AG09309 (cell line): ENCODE data around the gene DRC1.
"Not testable (repeated sequence)": the region's sequence is repeated elsewhere in the genome, so short reads cannot be mapped to it uniquely, and the experiment has no call there.

ENCODE experiments used
- DNase-seq: peaks from one replicate; pipeline ENCODE4 v3.0.0-alpha.2; 2010; ENCODE audit warnings: low read depth
- H3K4me3 ChIP-seq: 2 replicates; pipeline ENCODE4 v1.5.1; 2011; ENCODE audit warnings: mild to moderate bottlenecking, low read depth, low read length, moderate library complexity; ENCODE audit not compliant: control insufficient read depth
- CTCF ChIP-seq: IDR thresholded peaks from 2 replicates; pipeline ENCODE4 v1.5.1; 2011; ENCODE audit warnings: mild to moderate bottlenecking, low read depth, low read length, inconsistent platforms; ENCODE audit not compliant: insufficient read depth, control insufficient read depth; ENCODE audit errors: missing control alignments

DRC1 gene

DNA sequence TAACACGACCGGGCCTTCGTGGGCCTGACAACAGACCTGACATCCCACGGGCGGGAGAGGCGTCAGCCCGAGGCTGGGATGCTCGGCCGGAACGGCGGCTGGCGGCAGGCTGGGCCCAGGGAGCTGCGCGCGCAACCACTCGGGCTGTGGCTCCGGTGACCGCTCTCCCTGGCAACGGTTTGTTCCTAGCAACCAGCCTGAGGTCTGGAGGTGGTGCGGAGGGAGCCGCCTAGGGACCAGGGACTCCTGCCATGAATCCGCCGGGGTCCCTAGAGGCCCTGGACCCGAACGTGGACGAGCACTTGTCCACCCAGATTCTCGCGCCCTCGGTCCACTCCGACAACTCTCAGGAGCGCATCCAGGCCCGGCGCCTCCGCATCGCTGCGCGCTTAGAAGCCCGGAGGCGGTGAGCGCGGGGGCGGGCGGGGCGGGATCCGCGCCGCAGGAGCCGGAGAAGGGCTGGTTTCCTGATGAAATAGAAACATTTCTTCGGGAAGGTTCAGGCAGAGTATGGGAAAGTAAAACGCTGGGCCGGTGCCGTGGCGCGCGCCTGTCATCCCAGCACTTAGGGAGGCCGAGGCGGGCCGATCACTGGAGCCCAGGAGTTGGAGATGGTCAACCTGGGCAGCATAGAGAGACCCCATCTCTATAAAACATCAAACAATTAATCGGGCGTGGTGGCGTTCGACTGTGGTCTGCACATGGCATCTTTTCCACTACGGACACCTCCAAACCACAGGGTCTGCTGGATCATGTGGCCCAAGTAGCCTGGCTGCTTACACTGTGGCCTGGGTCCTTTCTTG, at the start of gene DRC1:
Gene DRC1 (plus strand): TSS at position 182 of the 803 bp plus-strand sequence. CDS start 70 bp downstream, at position 252.
- H3K4me3 ChIP-seq: peak within 1 kb of the TSS; percentile 57
- TF ChIP-seq CTCF: peak; percentile 5
- peak; percentile 13 for DNase-seq

DNA sequence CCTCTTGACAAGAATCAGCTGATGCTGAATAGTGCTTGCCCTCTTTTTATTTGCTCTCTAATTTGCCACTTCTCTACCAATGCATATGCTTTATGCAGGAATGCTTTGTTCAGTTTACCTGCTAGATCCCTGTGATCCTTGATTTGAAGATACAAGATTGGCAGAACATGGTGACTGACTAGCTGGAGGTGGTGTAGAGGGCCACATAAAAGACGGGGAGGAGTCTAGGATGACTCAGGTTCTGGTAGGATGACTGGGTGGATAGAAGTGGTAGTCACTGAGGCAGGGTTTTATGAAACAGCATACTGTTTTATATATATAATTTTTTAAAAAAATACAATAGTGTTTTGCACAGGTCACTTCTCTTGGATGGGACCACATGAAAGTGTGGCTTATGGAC, 48.8 kb upstream of the DRC1 start:
- no peak for TF ChIP-seq CTCF
- no peak for DNase-seq
- H3K4me3 ChIP-seq: no peak overlapping the region

- DNase-seq, H3K4me3 ChIP-seq: not testable (repeated sequence)
These were observed 47.3 kb upstream of the DRC1 start for GRCh38 chr2:26354469-26354868.

DNA sequence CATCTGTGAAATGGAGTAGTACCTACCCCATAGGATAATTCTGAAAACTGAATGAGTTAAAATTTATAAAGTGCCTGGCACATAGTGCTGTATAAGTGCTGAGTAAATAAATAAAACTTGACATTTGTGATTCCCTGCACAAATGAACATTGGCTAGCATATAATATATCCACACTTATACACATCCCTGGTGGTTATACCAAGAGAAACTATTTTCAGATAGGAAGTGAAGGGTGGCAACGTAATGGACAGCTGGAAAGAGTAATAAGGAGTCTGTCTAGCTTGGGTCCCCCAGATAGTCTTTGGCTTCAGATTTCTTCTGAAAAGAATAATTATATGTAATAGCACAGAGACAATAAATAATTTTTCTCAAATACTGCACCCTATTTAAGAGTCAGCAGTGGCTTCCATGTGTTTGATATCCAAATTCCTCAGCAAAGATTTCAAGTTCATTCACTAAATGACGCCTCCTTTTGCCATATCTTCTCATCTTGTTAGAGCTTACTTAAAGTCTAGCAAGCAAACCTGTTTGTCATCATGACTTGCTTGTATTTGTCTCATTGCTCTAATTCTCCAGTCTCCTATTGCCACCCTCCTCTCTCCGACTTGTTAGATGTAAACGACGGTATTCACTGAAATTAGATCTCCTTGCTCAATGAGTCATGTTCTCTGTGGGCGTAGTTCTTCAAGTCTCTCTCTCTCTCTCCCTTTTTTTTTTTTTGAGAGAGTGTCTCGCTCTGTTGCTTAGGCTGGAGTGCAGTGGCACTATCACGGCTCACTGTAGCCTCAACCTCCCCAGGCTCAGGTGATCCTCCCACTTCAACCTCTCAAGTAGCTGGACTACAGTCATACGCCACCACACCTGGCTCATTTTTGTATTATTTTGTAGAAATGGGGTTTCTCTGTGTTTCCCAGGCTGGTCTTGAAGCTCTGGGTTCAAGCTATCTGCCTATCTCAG, 46.4 kb upstream of the DRC1 start:
- no peak for TF ChIP-seq CTCF
- peak overlapping the region; percentile 6; the same call in 1 of the 2 replicates for H3K4me3 ChIP-seq
- DNase-seq: peak; percentile 85

- no peak for TF ChIP-seq CTCF
- no peak for DNase-seq
- H3K4me3 ChIP-seq: no peak overlapping the region
These were observed 45.6 kb upstream of the DRC1 start for GRCh38 chr2:26356111-26356510.

DNA sequence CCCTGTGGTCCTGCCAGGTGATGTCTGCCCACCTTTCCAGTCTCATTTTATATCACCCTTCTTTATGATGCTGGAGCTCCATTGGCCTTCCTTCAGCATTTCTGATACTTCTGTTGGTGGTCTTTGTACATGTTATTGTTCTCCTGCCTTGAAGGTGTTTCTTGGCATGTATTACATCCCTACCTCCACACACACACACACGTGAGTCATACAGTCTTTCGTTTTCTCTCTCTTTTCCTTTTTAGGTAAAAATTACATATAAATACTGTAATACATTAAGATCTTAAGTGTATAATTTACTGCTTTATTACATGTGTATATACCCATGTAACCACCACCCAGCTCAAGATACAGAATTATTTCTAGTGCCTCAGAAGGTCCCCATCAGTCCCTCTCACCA, 44.9 kb upstream of the DRC1 start:
- DNase-seq: no peak
- H3K4me3 ChIP-seq: no peak overlapping the region
- TF ChIP-seq CTCF: no peak
